GM12878 (cell line): ENCODE data around the gene PNMA8B. TPM values are rescaled to one million over a fixed set of nuclear protein-coding genes. Genes with fewer than 3 reads are reported as not detected.

Experiments
- ESRRA ChIP-seq: IDR thresholded peaks from 2 replicates; pipeline ENCODE4 v1.6.1; 2012; ENCODE audit warnings: mild to moderate bottlenecking, low read length, improper control_type of control experiment
- NFXL1 ChIP-seq: fragments of 450-650 bp; IDR thresholded peaks from 2 replicates; pipeline ENCODE4 v1.6.1; 2017; ENCODE audit warnings: antibody characterized with exemption, mild to moderate bottlenecking, borderline replicate concordance
- SRF ChIP-seq, 2 experiments: IDR thresholded peaks; 2 replicates each; pipeline ENCODE4 v1.6.1; 2011; ENCODE audit warnings: low read depth in 2 of 2, low read length in 2 of 2, mild to moderate bottlenecking in 1 of 2, moderate library complexity in 1 of 2
- ZNF592 ChIP-seq: fragments of 450-650 bp; IDR thresholded peaks from 2 replicates; pipeline ENCODE4 v1.6.1; 2017; ENCODE audit warnings: mild to moderate bottlenecking, moderate library complexity
- polyA plus RNA-seq, 11 experiments: library from polyadenylated mRNA; depleted of rRNA in 4 of 11; unstranded in 6 of 11; stranded (reverse) in 5 of 11; fragments of >200 nt; fragmentation: Nextera tagmentation in 4 of 11; fragmentation: Illumina TruSeq in 1 of 11; extraction: Ambion mirVana in 4 of 11; extraction: Trizol in 1 of 11; gene quantifications; 1 replicate in 1 of 11; 2 replicates in 10 of 11; pipeline versions ENCODE4 v1.2.1 to v1.2.3, GENCODE V29; 2011 to 2016; ENCODE audit warnings: inconsistent platforms in 2 of 11, missing spikeins in 2 of 11, low read depth in 1 of 11
- total RNA-seq, 4 experiments: library from RNA; depleted of rRNA in 3 of 4; stranded (reverse); fragments of >200 nt in 3 of 4; fragmentation: Illumina TruSeq in 1 of 4; extraction: Trizol in 1 of 4; gene quantifications; 2 replicates each; pipeline versions ENCODE4 v1.2.1 to v1.2.3, GENCODE V29; 2013 to 2021
- TF ChIP-seq, protein P1 (sequence below): IDR thresholded peaks from 2 replicates; pipeline ENCODE4 v1.6.1; 2012; ENCODE audit warnings: low read depth, low read length, improper control_type of control experiment
- TF ChIP-seq, protein P2 (sequence below): IDR thresholded peaks from 2 replicates; pipeline ENCODE4 v1.6.1; 2012; ENCODE audit warnings: mild to moderate bottlenecking, low read depth, low read length

Gene PNMA8B
- total and polyA plus RNA-seq, 10 of the 15 experiments (the other 5 are each of a cell fraction or from before 2014, with no cell fraction given), result 0.01 TPM; not detected in 9

GRCh38 chr19:46441866-46442265, 53.8 kb downstream of the PNMA8B start (continued):
- no peak for TF ChIP-seq ZNF592
- no peak for TF ChIP-seq NFXL1
- no peak for TF ChIP-seq SRF (IDR thresholded peaks at IDR 0.05; ENCODE audit: low read depth in 2 of 2, low read length in 2 of 2)
- TF ChIP-seq, protein P1, sequence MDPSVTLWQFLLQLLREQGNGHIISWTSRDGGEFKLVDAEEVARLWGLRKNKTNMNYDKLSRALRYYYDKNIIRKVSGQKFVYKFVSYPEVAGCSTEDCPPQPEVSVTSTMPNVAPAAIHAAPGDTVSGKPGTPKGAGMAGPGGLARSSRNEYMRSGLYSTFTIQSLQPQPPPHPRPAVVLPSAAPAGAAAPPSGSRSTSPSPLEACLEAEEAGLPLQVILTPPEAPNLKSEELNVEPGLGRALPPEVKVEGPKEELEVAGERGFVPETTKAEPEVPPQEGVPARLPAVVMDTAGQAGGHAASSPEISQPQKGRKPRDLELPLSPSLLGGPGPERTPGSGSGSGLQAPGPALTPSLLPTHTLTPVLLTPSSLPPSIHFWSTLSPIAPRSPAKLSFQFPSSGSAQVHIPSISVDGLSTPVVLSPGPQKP, result no peak
- no peak for TF ChIP-seq ESRRA
- TF ChIP-seq, protein P2, sequence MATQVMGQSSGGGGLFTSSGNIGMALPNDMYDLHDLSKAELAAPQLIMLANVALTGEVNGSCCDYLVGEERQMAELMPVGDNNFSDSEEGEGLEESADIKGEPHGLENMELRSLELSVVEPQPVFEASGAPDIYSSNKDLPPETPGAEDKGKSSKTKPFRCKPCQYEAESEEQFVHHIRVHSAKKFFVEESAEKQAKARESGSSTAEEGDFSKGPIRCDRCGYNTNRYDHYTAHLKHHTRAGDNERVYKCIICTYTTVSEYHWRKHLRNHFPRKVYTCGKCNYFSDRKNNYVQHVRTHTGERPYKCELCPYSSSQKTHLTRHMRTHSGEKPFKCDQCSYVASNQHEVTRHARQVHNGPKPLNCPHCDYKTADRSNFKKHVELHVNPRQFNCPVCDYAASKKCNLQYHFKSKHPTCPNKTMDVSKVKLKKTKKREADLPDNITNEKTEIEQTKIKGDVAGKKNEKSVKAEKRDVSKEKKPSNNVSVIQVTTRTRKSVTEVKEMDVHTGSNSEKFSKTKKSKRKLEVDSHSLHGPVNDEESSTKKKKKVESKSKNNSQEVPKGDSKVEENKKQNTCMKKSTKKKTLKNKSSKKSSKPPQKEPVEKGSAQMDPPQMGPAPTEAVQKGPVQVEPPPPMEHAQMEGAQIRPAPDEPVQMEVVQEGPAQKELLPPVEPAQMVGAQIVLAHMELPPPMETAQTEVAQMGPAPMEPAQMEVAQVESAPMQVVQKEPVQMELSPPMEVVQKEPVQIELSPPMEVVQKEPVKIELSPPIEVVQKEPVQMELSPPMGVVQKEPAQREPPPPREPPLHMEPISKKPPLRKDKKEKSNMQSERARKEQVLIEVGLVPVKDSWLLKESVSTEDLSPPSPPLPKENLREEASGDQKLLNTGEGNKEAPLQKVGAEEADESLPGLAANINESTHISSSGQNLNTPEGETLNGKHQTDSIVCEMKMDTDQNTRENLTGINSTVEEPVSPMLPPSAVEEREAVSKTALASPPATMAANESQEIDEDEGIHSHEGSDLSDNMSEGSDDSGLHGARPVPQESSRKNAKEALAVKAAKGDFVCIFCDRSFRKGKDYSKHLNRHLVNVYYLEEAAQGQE, result no peak

Other genes starting within 250 kb of the PNMA8B start
Only the 7 nearest of the 10 such genes appear.
- gene PPP5C, start 148.8 kb downstream of the PNMA8B start, total RNA-seq (2014; rRNA removed), result 104 and 111 TPM in 2 replicates
- gene PPP5C, start 148.8 kb downstream of the PNMA8B start, total RNA-seq (2014; rRNA removed; fragmentation: Illumina TruSeq; extraction: Trizol), result 68.9 and 79.8 TPM in 2 replicates
- 80.1 and 96.3 TPM in 2 replicates for gene PPP5C, start 148.8 kb downstream of the PNMA8B start, total RNA-seq (2021)
- gene PPP5C, start 148.8 kb downstream of the PNMA8B start, polyA plus RNA-seq (2011; rRNA removed), result 98.9 and 154 TPM in 2 replicates
- 136 and 162 TPM in 2 replicates for gene PPP5C, start 148.8 kb downstream of the PNMA8B start, polyA plus RNA-seq (2014; fragmentation: Illumina TruSeq; extraction: Trizol)
- 1 to 10 TPM; 1.1 to 2.0 TPM for gene PPP5C, start 148.8 kb downstream of the PNMA8B start, polyA plus RNA-seq (2014; fragmentation: Nextera tagmentation; extraction: Ambion mirVana)
- 125 and 138 TPM in 2 replicates for gene PPP5C, start 148.8 kb downstream of the PNMA8B start, polyA plus RNA-seq (2014; rRNA removed)
- 10 to 100 TPM; 80.1 to 92.7 TPM for gene PPP5C, start 148.8 kb downstream of the PNMA8B start, polyA plus RNA-seq (2016; fragmentation: Nextera tagmentation; extraction: Ambion mirVana)
- gene CCDC8, start 82.3 kb downstream of the PNMA8B start, total RNA-seq (2014; rRNA removed), result under 0.01 and 0.05 TPM in 2 replicates
- gene CCDC8, start 82.3 kb downstream of the PNMA8B start, total RNA-seq (2014; rRNA removed; fragmentation: Illumina TruSeq; extraction: Trizol), result not detected in 2 replicates
- gene CCDC8, start 82.3 kb downstream of the PNMA8B start, total RNA-seq (2021), result 0.15 and 0.16 TPM in 2 replicates
- not detected in 2 replicates for gene CCDC8, start 82.3 kb downstream of the PNMA8B start, polyA plus RNA-seq (2011; rRNA removed)
- gene CCDC8, start 82.3 kb downstream of the PNMA8B start, polyA plus RNA-seq (2014; fragmentation: Illumina TruSeq; extraction: Trizol), result 0.04 TPM in 1 of 2 replicates, not detected in the other
- not detected for gene CCDC8, start 82.3 kb downstream of the PNMA8B start, polyA plus RNA-seq (2014; fragmentation: Nextera tagmentation; extraction: Ambion mirVana)
- 0.05 and 0.09 TPM in 2 replicates for gene CCDC8, start 82.3 kb downstream of the PNMA8B start, polyA plus RNA-seq (2014; rRNA removed)
- gene CCDC8, start 82.3 kb downstream of the PNMA8B start, polyA plus RNA-seq (2016; fragmentation: Nextera tagmentation; extraction: Ambion mirVana), result under 1 TPM in 1 of 2 experiments, not detected in 1; 0.12 TPM
- gene PNMA8C, start 66.9 kb downstream of the PNMA8B start, total RNA-seq (2014; rRNA removed), result not detected in 2 replicates
- gene PNMA8C, start 66.9 kb downstream of the PNMA8B start, total RNA-seq (2014; rRNA removed; fragmentation: Illumina TruSeq; extraction: Trizol), result not detected in 2 replicates
- not detected in 2 replicates for gene PNMA8C, start 66.9 kb downstream of the PNMA8B start, total RNA-seq (2021)
- not detected in 2 replicates for gene PNMA8C, start 66.9 kb downstream of the PNMA8B start, polyA plus RNA-seq (2011; rRNA removed)
- not detected in 2 replicates for gene PNMA8C, start 66.9 kb downstream of the PNMA8B start, polyA plus RNA-seq (2014; fragmentation: Illumina TruSeq; extraction: Trizol)
- not detected for gene PNMA8C, start 66.9 kb downstream of the PNMA8B start, polyA plus RNA-seq (2014; fragmentation: Nextera tagmentation; extraction: Ambion mirVana)
- not detected in 2 replicates for gene PNMA8C, start 66.9 kb downstream of the PNMA8B start, polyA plus RNA-seq (2014; rRNA removed)
- not detected for gene PNMA8C, start 66.9 kb downstream of the PNMA8B start, polyA plus RNA-seq (2016; fragmentation: Nextera tagmentation; extraction: Ambion mirVana)
- gene PNMA8A, start 24.3 kb downstream of the PNMA8B start, total RNA-seq (2014; rRNA removed), result 0.28 and 0.98 TPM in 2 replicates
- 0.22 and 0.23 TPM in 2 replicates for gene PNMA8A, start 24.3 kb downstream of the PNMA8B start, total RNA-seq (2014; rRNA removed; fragmentation: Illumina TruSeq; extraction: Trizol)
- gene PNMA8A, start 24.3 kb downstream of the PNMA8B start, total RNA-seq (2021), result 0.26 and 0.88 TPM in 2 replicates
- 0.15 and 0.17 TPM in 2 replicates for gene PNMA8A, start 24.3 kb downstream of the PNMA8B start, polyA plus RNA-seq (2011; rRNA removed)
- 0.08 and 0.18 TPM in 2 replicates for gene PNMA8A, start 24.3 kb downstream of the PNMA8B start, polyA plus RNA-seq (2014; fragmentation: Illumina TruSeq; extraction: Trizol)
- gene PNMA8A, start 24.3 kb downstream of the PNMA8B start, polyA plus RNA-seq (2014; fragmentation: Nextera tagmentation; extraction: Ambion mirVana), result under 1 TPM; 0.02 to 0.05 TPM
- 0.05 and 0.19 TPM in 2 replicates for gene PNMA8A, start 24.3 kb downstream of the PNMA8B start, polyA plus RNA-seq (2014; rRNA removed)
- gene PNMA8A, start 24.3 kb downstream of the PNMA8B start, polyA plus RNA-seq (2016; fragmentation: Nextera tagmentation; extraction: Ambion mirVana), result under 1 TPM; 0.10 to 0.15 TPM
- gene CALM3, start 105.5 kb upstream of the PNMA8B start, total RNA-seq (2014; rRNA removed), result 177 and 178 TPM in 2 replicates
- gene CALM3, start 105.5 kb upstream of the PNMA8B start, total RNA-seq (2014; rRNA removed; fragmentation: Illumina TruSeq; extraction: Trizol), result 197 and 205 TPM in 2 replicates
- gene CALM3, start 105.5 kb upstream of the PNMA8B start, total RNA-seq (2021), result 371 and 375 TPM in 2 replicates
- gene CALM3, start 105.5 kb upstream of the PNMA8B start, polyA plus RNA-seq (2011; rRNA removed), result 733 and 849 TPM in 2 replicates
- gene CALM3, start 105.5 kb upstream of the PNMA8B start, polyA plus RNA-seq (2014; fragmentation: Illumina TruSeq; extraction: Trizol), result 338 and 393 TPM in 2 replicates
- gene CALM3, start 105.5 kb upstream of the PNMA8B start, polyA plus RNA-seq (2014; fragmentation: Nextera tagmentation; extraction: Ambion mirVana), result 100 to 1,000 TPM; 164 to 202 TPM
- 346 and 407 TPM in 2 replicates for gene CALM3, start 105.5 kb upstream of the PNMA8B start, polyA plus RNA-seq (2014; rRNA removed)
- gene CALM3, start 105.5 kb upstream of the PNMA8B start, polyA plus RNA-seq (2016; fragmentation: Nextera tagmentation; extraction: Ambion mirVana), result 100 to 1,000 TPM; 349 to 375 TPM
- 16.3 and 16.7 TPM in 2 replicates for gene PTGIR, start 129.2 kb upstream of the PNMA8B start, total RNA-seq (2014; rRNA removed)
- gene PTGIR, start 129.2 kb upstream of the PNMA8B start, total RNA-seq (2014; rRNA removed; fragmentation: Illumina TruSeq; extraction: Trizol), result 5.4 and 6.5 TPM in 2 replicates
- 14.7 and 17.9 TPM in 2 replicates for gene PTGIR, start 129.2 kb upstream of the PNMA8B start, total RNA-seq (2021)
- 9.9 and 15.2 TPM in 2 replicates for gene PTGIR, start 129.2 kb upstream of the PNMA8B start, polyA plus RNA-seq (2011; rRNA removed)
- gene PTGIR, start 129.2 kb upstream of the PNMA8B start, polyA plus RNA-seq (2014; fragmentation: Illumina TruSeq; extraction: Trizol), result 3.9 and 6.7 TPM in 2 replicates
- 1 to 10 TPM in 1 of 2 experiments, under 1 TPM in 1; 0.34 to 1.5 TPM for gene PTGIR, start 129.2 kb upstream of the PNMA8B start, polyA plus RNA-seq (2014; fragmentation: Nextera tagmentation; extraction: Ambion mirVana)
- gene PTGIR, start 129.2 kb upstream of the PNMA8B start, polyA plus RNA-seq (2014; rRNA removed), result 25.8 and 29.1 TPM in 2 replicates
- gene PTGIR, start 129.2 kb upstream of the PNMA8B start, polyA plus RNA-seq (2016; fragmentation: Nextera tagmentation; extraction: Ambion mirVana), result 10 to 100 TPM in 1 of 2 experiments, 1 to 10 TPM in 1; 9.7 to 10.1 TPM
- gene GNG8, start 140.3 kb upstream of the PNMA8B start, total RNA-seq (2014; rRNA removed), result not detected in 2 replicates
- gene GNG8, start 140.3 kb upstream of the PNMA8B start, total RNA-seq (2014; rRNA removed; fragmentation: Illumina TruSeq; extraction: Trizol), result not detected in 2 replicates
- gene GNG8, start 140.3 kb upstream of the PNMA8B start, total RNA-seq (2021), result not detected in 2 replicates
- gene GNG8, start 140.3 kb upstream of the PNMA8B start, polyA plus RNA-seq (2011; rRNA removed), result 1.2 TPM in 1 of 2 replicates, not detected in the other
- not detected in 2 replicates for gene GNG8, start 140.3 kb upstream of the PNMA8B start, polyA plus RNA-seq (2014; fragmentation: Illumina TruSeq; extraction: Trizol)
- gene GNG8, start 140.3 kb upstream of the PNMA8B start, polyA plus RNA-seq (2014; fragmentation: Nextera tagmentation; extraction: Ambion mirVana), result 1 to 10 TPM; 4.1 to 6.6 TPM
- gene GNG8, start 140.3 kb upstream of the PNMA8B start, polyA plus RNA-seq (2014; rRNA removed), result not detected in 2 replicates
- gene GNG8, start 140.3 kb upstream of the PNMA8B start, polyA plus RNA-seq (2016; fragmentation: Nextera tagmentation; extraction: Ambion mirVana), result 1 to 10 TPM in 1 of 2 experiments, not detected in 1; 1.3 TPM